Neural cell (in vitro differentiated cells): ENCODE measurements around the gene SRGAP2B. TPM values are rescaled to one million over a fixed set of nuclear protein-coding genes. Genes with fewer than 3 reads are reported as not detected.
"Not testable (repeated sequence)": the region's sequence is repeated elsewhere in the genome, so short reads cannot be mapped to it uniquely, and the experiment has no call there.

Experiments
- H2AFZ ChIP-seq: fragments of 200-600, 300-800 bp; sonication (generic), shearing (Covaris generic); 2 replicates; pipeline ENCODE4 v1.6.0; 2014; ENCODE audit warnings: low read depth, mild to moderate bottlenecking, antibody characterized with exemption, low read length, moderate library complexity
- H3F3A ChIP-seq: fragments of 200-600 bp; shearing (Covaris generic); 2 replicates; pipeline ENCODE4 v1.6.1; 2016; ENCODE audit warnings: mild to moderate bottlenecking, moderate library complexity, mixed read lengths, antibody characterized with exemption, low read length; ENCODE audit not compliant: insufficient read depth, poor library complexity, severe bottlenecking
- H3K27ac ChIP-seq: fragments of 200-600, 300-800 bp; sonication (generic), shearing (Covaris generic); 2 replicates; pipeline ENCODE4 v1.5.1; 2014; ENCODE audit warnings: mild to moderate bottlenecking, low read length, moderate library complexity
- H3K27me3 ChIP-seq: fragments of 300-800, 200-600 bp; sonication (generic), shearing (Covaris generic); 2 replicates; pipeline ENCODE4 v1.6.0; 2014; ENCODE audit warnings: mild to moderate bottlenecking, low read depth, low read length, moderate library complexity; ENCODE audit not compliant: insufficient read depth
- H3K36me3 ChIP-seq: fragments of 300-800, 200-600 bp; sonication (generic), shearing (Covaris generic); 2 replicates; pipeline ENCODE4 v1.5.1; 2014; ENCODE audit warnings: mild to moderate bottlenecking, antibody characterized with exemption, low read length, moderate library complexity; ENCODE audit not compliant: insufficient read depth
- H3K4me2 ChIP-seq: fragments of 300-800, 200-600 bp; sonication (generic), shearing (Covaris generic); 2 replicates; pipeline ENCODE4 v1.6.0; 2014; ENCODE audit warnings: mild to moderate bottlenecking, low read length
- H3K4me3 ChIP-seq: fragments of 300-800, 200-600 bp; sonication (generic), shearing (Covaris generic); 2 replicates; pipeline ENCODE4 v1.5.1; 2014; ENCODE audit warnings: mild to moderate bottlenecking, low read length, moderate library complexity
- H3K79me2 ChIP-seq: fragments of 200-600 bp; shearing (Covaris generic); replicated peaks from 2 replicates; pipeline ENCODE4 v1.6.0; 2014; ENCODE audit warnings: mild to moderate bottlenecking, low read length, moderate library complexity; ENCODE audit not compliant: insufficient read depth
- H3K9ac ChIP-seq: fragments of 300-800, 200-600 bp; sonication (generic), shearing (Covaris generic); 2 replicates; pipeline ENCODE4 v1.6.1; 2016; ENCODE audit warnings: mild to moderate bottlenecking, low read length, mixed read lengths
- H3K9me2 ChIP-seq: fragments of 200-600 bp; shearing (Covaris generic); 2 replicates; pipeline ENCODE4 v1.6.1; 2016; ENCODE audit warnings: mild to moderate bottlenecking, low read length, mixed read lengths; ENCODE audit not compliant: insufficient read depth
- H3K9me3 ChIP-seq: fragments of 200-600, 300-800 bp; sonication (generic), shearing (Covaris generic); 2 replicates; pipeline ENCODE4 v1.6.1; 2016; ENCODE audit warnings: mild to moderate bottlenecking, mixed run types, low read length, moderate library complexity, mixed read lengths
- H4K20me1 ChIP-seq: fragments of 200-600 bp; shearing (Covaris generic); 2 replicates; pipeline ENCODE4 v1.6.1; 2016; ENCODE audit warnings: mild to moderate bottlenecking, mixed run types; ENCODE audit not compliant: insufficient read depth
- polyA plus RNA-seq: library from polyadenylated mRNA; depleted of rRNA; stranded (reverse); fragments of >200 nt; gene quantifications from 2 replicates; pipeline ENCODE4 v1.2.3, GENCODE V29; 2014

Gene SRGAP2B
- polyA plus RNA-seq, 1 donor from 2014 or later, result 11.8 TPM

DNA sequence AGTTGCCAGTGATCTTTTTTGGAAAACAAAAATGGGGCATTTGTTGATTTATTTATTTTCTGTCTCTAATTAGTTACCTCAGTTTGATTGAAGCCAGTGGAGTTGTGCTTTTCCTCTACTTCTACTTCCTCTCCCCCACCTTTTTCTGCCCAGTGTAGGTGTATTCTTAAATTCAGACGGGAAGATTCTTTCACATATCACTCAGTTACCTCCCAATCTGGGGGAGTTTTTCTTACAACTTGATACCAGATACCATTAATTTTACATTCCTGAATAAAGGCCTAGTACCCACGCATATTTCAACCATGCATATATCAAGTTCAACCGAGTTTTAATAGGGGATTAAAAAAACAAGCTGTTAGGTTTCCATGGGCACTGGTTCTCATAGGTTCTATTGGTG is 16.5 kb upstream of the SRGAP2B start:
- H3K9me2 ChIP-seq, H3K4me3 ChIP-seq, H2AFZ ChIP-seq, H4K20me1 ChIP-seq, H3K4me2 ChIP-seq, H3K9me3 ChIP-seq, H3K79me2 ChIP-seq, H3K27me3 ChIP-seq, H3K27ac ChIP-seq, H3F3A ChIP-seq, H3K9ac ChIP-seq, H3K36me3 ChIP-seq: not testable (repeated sequence)

- not testable (repeated sequence) for H3K9ac ChIP-seq, H3K9me2 ChIP-seq, H3K27ac ChIP-seq, H3K4me2 ChIP-seq, H3F3A ChIP-seq, H3K36me3 ChIP-seq, H3K4me3 ChIP-seq, H2AFZ ChIP-seq, H3K27me3 ChIP-seq, H4K20me1 ChIP-seq, H3K9me3 ChIP-seq, H3K79me2 ChIP-seq
These were observed 8.2 kb upstream of the SRGAP2B start for GRCh38 chr1:145103294-145103693.

DNA sequence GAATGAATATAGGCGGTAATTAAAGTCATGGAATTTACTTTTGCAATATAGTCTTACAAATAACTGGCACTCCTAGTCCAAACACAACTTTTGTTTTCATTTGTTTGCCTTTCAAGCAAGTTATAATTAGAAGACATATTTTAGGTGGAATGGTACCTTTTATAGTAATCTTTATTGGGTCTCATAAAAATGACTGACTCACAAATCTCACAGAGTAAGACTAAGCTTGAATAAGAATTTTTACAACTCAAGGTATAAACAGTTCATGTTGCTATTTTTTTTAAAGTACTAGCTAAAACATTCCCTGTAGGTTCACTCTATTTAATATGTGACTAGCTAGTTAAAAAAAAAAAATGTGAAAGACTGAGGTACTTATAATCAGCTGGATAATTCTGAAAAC is 6.6 kb upstream of the SRGAP2B start:
- not testable (repeated sequence) for H3K9me3 ChIP-seq, H3K27ac ChIP-seq, H4K20me1 ChIP-seq, H3F3A ChIP-seq, H3K9me2 ChIP-seq, H3K36me3 ChIP-seq, H3K79me2 ChIP-seq, H3K4me3 ChIP-seq, H3K4me2 ChIP-seq, H3K9ac ChIP-seq, H2AFZ ChIP-seq, H3K27me3 ChIP-seq

DNA sequence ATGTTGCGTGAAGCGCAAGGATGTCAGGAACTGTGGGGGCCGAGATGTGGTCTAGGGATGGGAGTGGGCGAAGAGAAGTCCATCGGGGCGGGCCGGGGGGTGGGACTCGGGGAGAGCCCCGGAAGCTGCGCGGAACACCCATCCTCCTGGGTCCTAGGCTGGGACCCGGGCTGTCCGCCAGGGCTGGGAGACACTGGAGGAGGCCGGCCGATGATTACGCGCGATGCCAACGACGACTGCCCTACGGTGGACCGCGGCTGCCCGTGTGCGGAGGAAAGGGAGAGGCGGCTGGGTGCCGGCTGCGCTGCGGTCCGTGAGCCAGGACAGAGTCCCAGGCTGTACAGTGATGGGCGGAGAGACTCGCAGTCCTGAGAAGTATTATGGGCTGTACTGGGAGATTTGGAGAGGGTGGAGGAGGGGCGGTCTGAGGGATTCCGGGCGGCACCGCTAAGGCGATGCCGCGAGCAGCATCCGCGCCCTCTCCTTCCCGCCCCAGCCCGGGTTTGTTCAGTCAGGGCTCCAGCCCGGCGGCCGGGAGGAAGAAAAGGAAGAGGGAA is 395 bp downstream of the SRGAP2B start:
- not testable (repeated sequence) for H3K9ac ChIP-seq, H3K27ac ChIP-seq, H3K9me2 ChIP-seq, H3K36me3 ChIP-seq, H3F3A ChIP-seq, H3K4me2 ChIP-seq, H3K27me3 ChIP-seq, H3K79me2 ChIP-seq, H3K9me3 ChIP-seq, H4K20me1 ChIP-seq, H2AFZ ChIP-seq
- peak overlapping the region; percentile 53 for H3K4me3 ChIP-seq

DNA sequence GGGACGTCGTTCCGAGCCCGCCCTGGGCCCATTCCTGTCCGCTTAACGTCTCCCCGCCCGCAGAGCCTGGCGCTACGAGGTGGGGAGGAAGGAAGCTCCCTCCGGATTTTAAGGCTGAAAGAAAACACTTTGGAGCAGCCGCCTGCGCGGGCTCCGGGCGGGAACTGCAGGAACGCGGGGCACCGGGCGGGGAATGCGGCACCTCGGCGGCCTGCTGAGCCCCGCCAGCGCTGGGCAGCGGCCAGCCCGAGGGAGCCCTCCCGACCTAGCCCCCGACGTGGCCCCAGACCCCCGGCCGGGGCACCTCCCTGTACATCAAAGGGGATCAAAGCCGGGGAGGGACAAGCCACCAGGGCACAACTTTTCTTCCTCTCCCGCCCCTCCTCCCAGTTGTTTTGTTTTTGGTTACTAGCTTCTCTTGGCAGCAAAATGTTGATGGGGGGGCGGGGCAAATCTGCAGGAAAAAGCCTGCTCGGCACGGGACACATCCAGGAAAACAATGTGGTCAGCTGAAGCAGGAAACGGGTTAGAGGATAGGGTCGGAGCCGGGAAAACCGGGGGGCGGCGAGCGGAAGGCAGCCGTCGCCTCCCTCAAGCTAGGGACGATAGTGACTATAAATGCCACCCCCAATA is 1.5 kb downstream of the SRGAP2B start:
- H3K4me2 ChIP-seq, H3K27ac ChIP-seq: not testable (repeated sequence)
- H3K9ac ChIP-seq, result peak overlapping the region; percentile 29

DNA sequence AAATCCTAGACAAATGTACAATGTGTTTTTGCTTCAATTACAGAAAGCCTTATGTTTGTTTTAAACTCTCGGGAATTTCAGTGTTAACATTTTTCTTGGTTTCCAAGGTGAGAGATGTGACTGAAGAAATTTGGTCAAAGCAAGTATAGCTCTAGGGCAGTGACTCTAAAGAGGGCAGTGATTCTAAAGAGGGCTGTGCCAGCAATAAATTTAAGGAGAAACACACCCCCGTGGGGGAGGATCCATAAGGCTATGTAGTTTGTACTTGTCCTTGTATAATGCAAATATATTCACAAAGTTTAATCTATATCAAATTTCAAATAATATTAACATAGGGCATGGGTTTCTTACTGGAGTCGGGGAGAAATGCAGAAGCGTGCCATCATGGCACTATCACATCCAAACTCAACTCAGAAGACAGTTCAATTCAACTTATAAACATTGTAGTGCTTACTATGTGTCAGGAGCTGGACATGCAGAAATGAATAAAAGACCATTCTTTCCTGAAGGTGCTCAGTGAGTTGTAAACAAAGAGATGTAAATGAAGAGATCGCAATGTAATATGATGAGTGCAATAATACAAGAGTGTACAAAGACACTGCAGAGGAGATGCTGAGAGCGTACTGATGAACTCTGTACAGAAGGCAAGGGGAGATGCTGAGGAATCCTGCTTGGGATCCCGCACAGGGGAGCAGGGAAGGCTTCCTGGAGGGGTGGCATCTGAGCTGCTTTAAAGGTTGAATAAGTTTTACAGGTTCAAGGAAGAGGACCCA is 12.5 kb downstream of the SRGAP2B start:
- not testable (repeated sequence) for H3K36me3 ChIP-seq, H3K27me3 ChIP-seq, H3K4me3 ChIP-seq, H3K79me2 ChIP-seq, H3K9me2 ChIP-seq, H3K9ac ChIP-seq, H3K4me2 ChIP-seq, H4K20me1 ChIP-seq, H3K27ac ChIP-seq, H3F3A ChIP-seq, H2AFZ ChIP-seq, H3K9me3 ChIP-seq

More for the DNA sequence above, 1.5 kb downstream of the SRGAP2B start:
- H3K9me3 ChIP-seq, H3K36me3 ChIP-seq, H2AFZ ChIP-seq, H3K79me2 ChIP-seq, H3K9me2 ChIP-seq, H3F3A ChIP-seq, H3K27me3 ChIP-seq, H4K20me1 ChIP-seq: not testable (repeated sequence)
- H3K4me3 ChIP-seq, result peak overlapping the region; percentile 56

DNA sequence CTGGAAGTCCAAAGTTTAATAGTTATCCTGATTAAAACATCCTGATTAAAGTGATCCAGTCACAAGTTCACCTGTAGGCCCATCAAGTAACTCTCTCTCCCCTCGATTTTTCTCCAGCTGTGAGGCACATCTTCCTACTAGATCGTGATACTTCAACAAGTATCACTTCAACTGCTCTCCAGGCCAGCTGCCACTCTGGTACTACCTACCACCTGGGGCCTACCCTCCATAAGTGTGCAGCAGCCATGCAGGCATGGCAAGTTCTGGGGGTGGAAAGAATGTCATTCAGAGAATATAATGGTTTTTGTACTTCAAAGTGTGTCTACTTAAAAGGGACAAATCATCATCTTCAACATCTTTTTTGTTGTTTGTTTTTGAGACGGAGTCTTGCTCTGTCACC is 14.9 kb downstream of the SRGAP2B start:
- H3K9me2 ChIP-seq, H3K27ac ChIP-seq, H3K9me3 ChIP-seq, H3K36me3 ChIP-seq, H2AFZ ChIP-seq, H4K20me1 ChIP-seq, H3K27me3 ChIP-seq, H3F3A ChIP-seq, H3K4me3 ChIP-seq, H3K4me2 ChIP-seq, H3K79me2 ChIP-seq, H3K9ac ChIP-seq: not testable (repeated sequence)

DNA sequence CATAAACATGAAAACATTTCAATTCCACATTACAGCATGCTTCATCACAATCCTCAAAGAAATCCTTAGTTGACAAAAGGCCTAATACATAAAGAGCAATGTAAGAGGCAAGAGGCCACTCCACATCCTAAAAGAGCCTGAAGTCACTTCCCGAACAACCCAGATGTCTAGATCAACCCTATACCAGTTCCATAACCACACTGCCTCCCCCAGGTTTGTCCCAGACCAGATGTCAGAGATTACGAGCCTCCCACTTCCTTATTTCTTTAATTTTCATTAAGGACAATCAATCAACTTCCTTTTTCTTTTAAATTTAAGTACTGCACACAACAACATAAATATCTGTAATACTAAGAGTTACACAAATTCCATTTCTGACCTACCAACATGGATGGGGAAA is 15.4 kb downstream of the SRGAP2B start:
- H3K36me3 ChIP-seq, H3K27me3 ChIP-seq, H3K79me2 ChIP-seq, H2AFZ ChIP-seq, H3F3A ChIP-seq, H3K4me3 ChIP-seq, H3K9ac ChIP-seq, H4K20me1 ChIP-seq, H3K9me3 ChIP-seq, H3K27ac ChIP-seq, H3K9me2 ChIP-seq, H3K4me2 ChIP-seq: not testable (repeated sequence)
